ENCODE results near the gene VEGFA. TPM values are rescaled to one million over a fixed set of nuclear protein-coding genes. Genes with fewer than 3 reads are reported as not detected.

VEGFA gene
- total and polyA plus RNA-seq, 2 of the 8 experiments (the other 6 are each of a cell fraction or from before 2014, with no cell fraction given), result 42.2 to 58.5 TPM

DNA sequence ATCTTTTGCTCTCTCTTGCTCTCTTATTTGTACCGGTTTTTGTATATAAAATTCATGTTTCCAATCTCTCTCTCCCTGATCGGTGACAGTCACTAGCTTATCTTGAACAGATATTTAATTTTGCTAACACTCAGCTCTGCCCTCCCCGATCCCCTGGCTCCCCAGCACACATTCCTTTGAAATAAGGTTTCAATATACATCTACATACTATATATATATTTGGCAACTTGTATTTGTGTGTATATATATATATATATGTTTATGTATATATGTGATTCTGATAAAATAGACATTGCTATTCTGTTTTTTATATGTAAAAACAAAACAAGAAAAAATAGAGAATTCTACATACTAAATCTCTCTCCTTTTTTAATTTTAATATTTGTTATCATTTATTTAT lies 15.9 kb downstream of the VEGFA start:
- no peak overlapping the region for H2BK20ac ChIP-seq (ENCODE audit: low read length)
- CTCF ChIA-PET (ENCODE audit: partially characterized antibody), result interaction anchor here (0.8 to 2.8 kb wide), 7 partner anchors 8 to 166 kb away, joined by 3 to 16 read pairs (median 5); partner anchors contain the start of gene VEGFA
- H4K91ac ChIP-seq (replicated peaks; ENCODE audit: insufficient read length, low read length), result no peak overlapping the region
- H3K79me1 ChIP-seq (ENCODE audit: low read depth, low read length), result no peaks in the 10 kb centered on the region; the same call in 1 of the 2 replicates
- no peak overlapping the region for H3K27ac ChIP-seq (ENCODE audit: low read depth, low read length)
- no peak overlapping the region for H3K4me3 ChIP-seq (ENCODE audit: extremely low read depth in 1 of 4, insufficient read depth in 2 of 4, low read depth in 3 of 4, low read length in 4 of 4)
- H3K9ac ChIP-seq (replicated peaks in 1 of 4; ENCODE audit: extremely low read depth in 1 of 4, low read depth in 3 of 4, low read length in 3 of 4), result no peak overlapping the region
- H4K20me1 ChIP-seq (replicated peaks in 1 of 2; ENCODE audit: control insufficient read depth in 1 of 2, insufficient read depth in 2 of 2, low read length in 2 of 2), result peaks cover 0 to 5% of the 10 kb centered on the region in 2 experiments
- 88% methylated on average over 3 of the region's 3 CpGs; no CpG with 5 or more reads in 1 of the 2 experiments for WGBS, 2 experiments (ENCODE audit: extremely low coverage in 1 of 2, insufficient coverage in 1 of 2, insufficient read length in 1 of 2, insufficient replicate concordance in 2 of 2, low coverage in 1 of 2, low lambda C conversion rate in 2 of 2, missing lambda C conversion rate in 1 of 2)
- H3K79me2 ChIP-seq (ENCODE audit: control insufficient read depth in 1 of 2, insufficient read depth in 2 of 2, low read length in 2 of 2), result no peaks in the 10 kb centered on the region
- H4K8ac ChIP-seq (ENCODE audit: extremely low read depth, insufficient read depth, low read length), result no peak overlapping the region; the same call in 1 of the 2 replicates
- no peaks in the 10 kb centered on the region for H3K4me1 ChIP-seq (replicated peaks in 1 of 4; ENCODE audit: control insufficient read depth in 3 of 4, insufficient read depth in 4 of 4, low read length in 3 of 4)
- no peak overlapping the region for H2BK5ac ChIP-seq (ENCODE audit: low read depth, low read length)
- H3K23me2 ChIP-seq (ENCODE audit: low read depth, low read length), result no peaks in the 10 kb centered on the region
- no peak overlapping the region for H3K4ac ChIP-seq (replicated peaks; ENCODE audit: insufficient read length, low read depth, low read length)
- DNase-seq (ENCODE audit: low read depth in 1 of 2, low spot score in 2 of 2) (no peak), FAIRE-seq (no peak)
- H3K23ac ChIP-seq (ENCODE audit: insufficient read length), result no peak overlapping the region
- H2BK120ac ChIP-seq (replicated peaks; ENCODE audit: low read depth, low read length), result no peak overlapping the region
- no peak overlapping the region for H3K4me2 ChIP-seq (ENCODE audit: insufficient read depth in 1 of 2, low read depth in 2 of 2, low read length in 2 of 2)
- no peaks in the 10 kb centered on the region for H3K27me3 ChIP-seq (replicated peaks in 1 of 4; ENCODE audit: control insufficient read depth in 3 of 4, extremely low read depth in 1 of 4, insufficient read depth in 3 of 4, low read length in 3 of 4)
- H2BK12ac ChIP-seq (ENCODE audit: low read depth, low read length), result no peak overlapping the region
- no peak overlapping the region for H3K56ac ChIP-seq (replicated peaks; ENCODE audit: insufficient read length, low read depth, low read length)
- H3K36me3 ChIP-seq (ENCODE audit: control insufficient read depth in 2 of 4, insufficient read depth in 4 of 4, low read length in 3 of 4), result peaks cover 10 to 50% (median 35%) of the 10 kb centered on the region in 4 experiments
- no peak overlapping the region for H2AK5ac ChIP-seq (ENCODE audit: low read depth, low read length)
- H3K14ac ChIP-seq (ENCODE audit: insufficient read length), result no peak overlapping the region
- no peak overlapping the region for H3K18ac ChIP-seq (ENCODE audit: extremely low read depth, low read length)
- H2AFZ ChIP-seq (ENCODE audit: low read length), result no peak overlapping the region
- no peak overlapping the region for H4K5ac ChIP-seq (ENCODE audit: insufficient read length, low read depth, low read length)
- no peak overlapping the region for H2BK15ac ChIP-seq (ENCODE audit: low read length)
- POLR2A ChIA-PET (ENCODE audit: partially characterized antibody), result interaction anchor here (0.7 to 3.3 kb wide), 10 partner anchors 10 to 182 kb away, joined by 3 to 27 read pairs (median 6); partner anchors contain the start of gene VEGFA
- no peaks in the 10 kb centered on the region for H3K9me3 ChIP-seq (ENCODE audit: insufficient read depth in 2 of 2, low read depth in 1 of 2, low read length in 1 of 2)
- TF ChIP-seq YY1 (IDR thresholded peaks at IDR 0.05; ENCODE audit: low read depth, low read length) (no peak), SIX5 (IDR thresholded peaks at IDR 0.05; ENCODE audit: low read depth, low read length) (no peak), SIRT6 (IDR thresholded peaks at IDR 0.05; ENCODE audit: low read length) (no peak), SAP30 (IDR thresholded peaks at IDR 0.05; ENCODE audit: insufficient read depth, insufficient replicate concordance, low read length) (no peak), GABPA (IDR thresholded peaks at IDR 0.05; ENCODE audit: borderline replicate concordance, insufficient read depth, low read length) (no peak), NANOG (IDR thresholded peaks at IDR 0.05; ENCODE audit: insufficient read depth, low read depth, low read length, poor library complexity, severe bottlenecking) (no peak), SP1 (IDR thresholded peaks at IDR 0.05; ENCODE audit: low read depth, low read length) (no peak), GTF2F1 (IDR thresholded peaks at IDR 0.05; ENCODE audit: borderline replicate concordance, low read depth, low read length) (no peak), TAF1 (IDR thresholded peaks at IDR 0.05; ENCODE audit: low read depth, low read length) (no peak), TAF7 (optimal IDR thresholded peaks at IDR 0.05; ENCODE audit: borderline replicate concordance, low read depth, low read length) (no peak), JUND (IDR thresholded peaks at IDR 0.05; ENCODE audit: low read length) (no peak), TCF12 (IDR thresholded peaks at IDR 0.05; ENCODE audit: low read depth, low read length) (no peak)
